Astrocyte of the spinal cord (primary cell): ENCODE results near the gene SPG11.
A peak's percentile ranks its signal among the peaks of the same experiment; 100 is the strongest.

ENCODE experiments used
- DNase-seq: peaks from one replicate; pipeline ENCODE4 v3.0.0; 2011; ENCODE audit warnings: low read depth, low spot score
- H3K4me3 ChIP-seq: 2 replicates; pipeline ENCODE4 v1.5.1; 2011; ENCODE audit warnings: low read depth, mild to moderate bottlenecking, low read length, moderate library complexity
- CTCF ChIP-seq: IDR thresholded peaks from 2 replicates; pipeline ENCODE4 v1.5.1; 2012; ENCODE audit warnings: low read depth, mild to moderate bottlenecking, low read length, inconsistent platforms
- in situ Hi-C: cut with HindIII; loops from 2 replicates; pipeline ENCODE4 v1.10.0; 2017; ENCODE audit warnings: low sequenced_read_pairs

SPG11 gene

DNA sequence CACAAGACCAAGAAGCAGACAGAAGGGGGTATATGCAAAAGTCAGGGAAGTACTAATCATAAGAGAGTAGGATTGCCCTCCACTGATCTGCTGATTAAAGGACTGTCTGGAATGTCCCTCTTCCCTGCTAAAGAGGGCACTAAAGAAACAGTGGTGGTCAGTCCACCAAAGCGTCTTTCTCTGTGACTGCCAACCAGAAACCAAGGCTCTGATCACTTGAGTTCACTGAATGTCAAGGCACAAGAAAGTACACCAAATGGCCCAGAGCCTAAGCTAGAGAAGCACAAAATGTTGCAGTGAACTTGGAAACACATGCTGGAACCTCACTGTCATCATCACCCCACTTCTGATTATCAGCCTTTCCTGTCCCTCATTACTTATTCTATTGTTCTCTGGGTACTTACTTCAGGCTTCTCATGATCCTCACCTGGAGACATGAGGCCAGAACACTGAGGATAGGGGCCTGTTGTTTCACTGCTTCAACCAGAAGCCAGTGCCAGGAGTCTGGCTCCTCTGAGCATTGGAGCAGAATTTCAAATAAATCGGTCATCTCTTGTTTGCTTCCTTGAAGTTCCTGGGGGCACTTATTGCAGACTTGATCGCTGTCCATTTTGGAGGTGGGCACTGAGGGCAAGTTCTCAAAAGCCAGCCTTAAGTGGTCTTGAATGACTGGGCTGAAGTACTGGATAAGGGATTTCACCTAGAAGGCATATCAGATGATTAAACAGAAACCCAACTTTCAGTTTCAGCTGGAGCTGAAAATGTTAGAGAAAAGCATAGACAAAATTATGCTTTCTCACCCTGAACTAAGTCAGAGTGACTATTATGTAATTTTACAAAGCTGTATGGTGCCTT, 67.6 kb downstream of the SPG11 start:
- no peak overlapping the region for H3K4me3 ChIP-seq
- no peak for DNase-seq
- TF ChIP-seq CTCF = no peak
- in situ Hi-C loops = no loop called here

- TF ChIP-seq CTCF = no peak
- no peak for DNase-seq
- in situ Hi-C loops = no loop called here
- no peak overlapping the region for H3K4me3 ChIP-seq
Measured at GRCh38 chr15:44595246-44595645, 68.2 kb downstream of the SPG11 start.

DNA sequence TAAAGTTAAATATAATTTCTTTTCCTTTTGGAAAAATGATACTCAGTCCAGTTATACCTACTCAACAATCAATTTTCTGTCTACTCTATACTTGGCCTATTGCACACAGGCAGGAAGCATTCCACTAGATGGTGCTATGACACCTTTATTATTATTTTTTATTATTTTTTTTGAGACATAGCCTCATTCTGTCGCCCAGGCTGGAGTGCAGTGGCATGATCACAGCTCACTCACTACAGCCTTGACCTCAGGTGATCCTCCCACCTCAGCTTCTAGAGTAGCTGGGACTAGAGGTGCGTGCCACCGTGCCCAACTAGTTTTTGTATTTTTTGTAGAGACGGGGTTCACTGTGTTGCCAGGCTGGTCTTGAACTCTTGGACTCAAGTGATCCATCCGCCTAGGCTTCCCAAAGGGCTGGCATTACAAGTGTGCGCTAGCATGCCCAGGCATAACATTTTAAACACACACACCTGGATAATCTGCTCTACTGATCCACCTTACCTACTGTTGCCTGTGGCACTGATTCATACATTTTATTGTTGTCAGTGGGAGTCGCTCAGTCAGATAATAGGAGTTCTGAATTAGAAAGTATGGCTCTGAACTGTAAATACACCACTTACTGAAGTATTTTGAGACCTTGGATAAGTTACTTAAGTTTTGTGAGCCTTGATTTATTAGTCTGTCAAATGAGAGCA, 70.3 kb downstream of the SPG11 start:
- H3K4me3 ChIP-seq = no peak overlapping the region
- TF ChIP-seq CTCF = peak; percentile 63
- in situ Hi-C loops = no loop called here
- DNase-seq = peak; percentile 28

DNA sequence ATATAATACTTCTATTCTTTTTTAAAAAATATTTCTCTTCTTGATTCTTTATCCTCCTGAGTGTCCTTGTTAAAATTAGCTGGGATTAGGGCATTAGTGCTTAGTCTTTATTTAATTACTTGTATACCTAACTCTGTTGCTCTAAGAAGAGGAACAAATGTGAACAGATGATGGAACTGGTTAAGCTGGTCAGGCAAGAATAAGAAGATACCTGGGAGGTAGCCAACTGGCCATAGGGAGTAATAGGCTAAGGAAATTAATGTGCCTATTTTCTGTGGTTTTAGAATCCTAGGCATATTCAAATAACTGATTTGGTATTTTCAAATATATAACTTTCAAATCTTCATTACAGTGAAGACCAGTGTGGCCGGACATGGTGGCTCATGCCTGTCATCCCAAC, 72.1 kb downstream of the SPG11 start:
- no peak for DNase-seq
- H3K4me3 ChIP-seq = no peak overlapping the region
- in situ Hi-C loops = no loop called here
- no peak for TF ChIP-seq CTCF

DNA sequence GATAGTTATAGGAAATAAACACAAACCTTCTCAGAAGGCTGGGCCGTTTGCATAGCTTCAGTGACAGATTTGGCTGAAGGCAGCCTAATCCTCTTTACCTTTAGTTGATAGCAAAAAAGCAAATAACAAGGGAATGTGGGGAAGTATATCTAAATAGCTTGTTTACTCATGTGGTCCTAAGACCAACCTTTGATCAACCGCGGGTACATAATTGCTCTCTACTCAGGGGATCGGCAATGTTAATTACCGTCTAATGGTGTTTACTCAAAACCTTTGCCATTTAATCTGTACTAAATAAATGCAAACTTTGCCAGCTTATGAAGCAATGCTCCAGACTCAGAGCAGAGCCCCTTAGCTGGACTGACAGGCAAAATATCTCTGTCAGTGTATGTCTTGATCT, 74.9 kb downstream of the SPG11 start:
- no peak for DNase-seq
- in situ Hi-C loops = no loop called here
- no peak overlapping the region for H3K4me3 ChIP-seq
- TF ChIP-seq CTCF = no peak

GRCh38 chr15:44585633-44586032, 77.8 kb downstream of the SPG11 start:
- in situ Hi-C loops = no loop called here

More at GRCh38 chr15:44585633-44586032, 77.8 kb downstream of the SPG11 start:
- DNase-seq = no peak
- no peak overlapping the region for H3K4me3 ChIP-seq
- no peak for TF ChIP-seq CTCF
